GM18517 (cell line): ENCODE data around the gene PCDHB9.
"Not testable (repeated sequence)": the region's sequence is repeated elsewhere in the genome, so short reads cannot be mapped to it uniquely, and the experiment has no call there.

Experiments used
- ATAC-seq: cut with Tn5 transposase; IDR thresholded peaks from one replicate; pipeline ENCODE4 v1.9.1; 2021; ENCODE audit warnings: mild to moderate bottlenecking, moderate library complexity; ENCODE audit not compliant: unreplicated experiment

PCDHB9 gene

GRCh38 chr5:141184117-141184855 is 2.7 kb upstream of the PCDHB9 start:
- not testable (repeated sequence) for ATAC-seq

DNA sequence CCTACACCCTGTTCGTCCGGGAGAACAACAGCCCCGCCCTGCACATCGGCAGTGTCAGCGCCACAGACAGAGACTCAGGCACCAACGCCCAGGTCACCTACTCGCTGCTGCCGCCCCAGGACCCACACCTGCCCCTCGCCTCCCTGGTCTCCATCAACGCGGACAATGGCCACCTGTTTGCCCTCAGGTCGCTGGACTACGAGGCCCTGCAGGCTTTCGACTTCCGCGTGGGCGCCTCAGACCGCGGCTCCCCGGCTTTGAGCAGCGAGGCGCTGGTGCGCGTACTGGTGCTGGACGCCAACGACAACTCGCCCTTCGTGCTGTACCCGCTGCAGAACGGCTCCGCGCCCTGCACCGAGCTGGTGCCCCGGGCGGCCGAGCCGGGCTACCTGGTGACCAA is 1.7 kb downstream of the PCDHB9 start:
- ATAC-seq, result not testable (repeated sequence)

DNA sequence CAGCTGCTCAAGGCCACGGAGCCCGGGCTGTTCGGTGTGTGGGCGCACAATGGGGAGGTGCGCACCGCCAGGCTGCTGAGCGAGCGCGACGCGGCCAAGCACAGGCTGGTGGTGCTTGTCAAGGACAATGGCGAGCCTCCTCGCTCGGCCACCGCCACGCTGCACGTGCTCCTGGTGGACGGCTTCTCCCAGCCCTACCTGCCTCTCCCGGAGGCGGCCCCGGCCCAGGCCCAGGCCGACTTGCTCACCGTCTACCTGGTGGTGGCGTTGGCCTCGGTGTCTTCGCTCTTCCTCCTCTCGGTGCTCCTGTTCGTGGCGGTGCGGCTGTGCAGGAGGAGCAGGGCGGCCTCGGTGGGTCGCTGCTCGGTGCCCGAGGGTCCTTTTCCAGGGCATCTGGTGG is 2.2 kb downstream of the PCDHB9 start:
- not testable (repeated sequence) for ATAC-seq

DNA sequence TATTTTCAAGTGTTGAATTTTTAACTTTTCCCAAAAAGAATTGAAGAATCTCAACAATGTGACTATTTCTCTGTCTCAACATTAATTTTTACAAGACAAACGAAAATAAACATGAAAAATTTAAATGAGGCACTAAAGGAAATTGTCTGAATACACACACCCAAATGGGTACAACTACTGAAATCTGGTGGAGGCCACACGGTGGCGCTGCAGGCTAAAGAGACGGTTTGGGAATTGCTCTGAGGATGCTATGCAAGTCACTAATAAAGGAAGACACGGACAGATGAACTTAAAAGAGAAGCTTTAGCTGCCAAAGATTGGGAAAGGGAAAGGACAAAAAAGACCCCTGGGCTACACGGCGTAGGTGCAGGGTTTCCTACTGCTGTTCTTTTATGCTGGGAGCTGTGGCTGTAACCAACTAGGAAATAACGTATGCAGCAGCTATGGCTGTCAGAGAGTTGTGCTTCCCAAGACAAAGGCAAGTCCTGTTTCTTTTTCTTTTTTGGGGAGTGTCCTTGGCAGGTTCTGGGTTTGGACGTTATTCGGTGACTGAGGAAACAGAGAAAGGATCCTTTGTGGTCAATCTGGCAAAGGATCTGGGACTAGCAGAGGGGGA is 5.3 kb downstream of the PCDHB9 start, which contains the start of gene PCDHB10:
Gene PCDHB10, plus strand, starts transcription at position 244 of the 616 bp plus-strand sequence. Its CDS starts 200 bp downstream, at position 444.
- ATAC-seq, result no peak

DNA sequence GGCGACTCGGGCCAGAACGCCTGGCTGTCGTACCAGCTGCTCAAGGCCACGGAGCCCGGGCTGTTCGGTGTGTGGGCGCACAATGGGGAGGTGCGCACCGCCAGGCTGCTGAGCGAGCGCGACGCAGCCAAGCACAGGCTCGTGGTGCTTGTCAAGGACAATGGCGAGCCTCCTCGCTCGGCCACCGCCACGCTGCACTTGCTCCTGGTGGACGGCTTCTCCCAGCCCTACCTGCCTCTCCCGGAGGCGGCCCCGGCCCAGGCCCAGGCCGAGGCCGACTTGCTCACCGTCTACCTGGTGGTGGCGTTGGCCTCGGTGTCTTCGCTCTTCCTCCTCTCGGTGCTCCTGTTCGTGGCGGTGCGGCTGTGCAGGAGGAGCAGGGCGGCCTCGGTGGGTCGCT is 7.4 kb downstream of the PCDHB9 start:
- not testable (repeated sequence) for ATAC-seq

DNA sequence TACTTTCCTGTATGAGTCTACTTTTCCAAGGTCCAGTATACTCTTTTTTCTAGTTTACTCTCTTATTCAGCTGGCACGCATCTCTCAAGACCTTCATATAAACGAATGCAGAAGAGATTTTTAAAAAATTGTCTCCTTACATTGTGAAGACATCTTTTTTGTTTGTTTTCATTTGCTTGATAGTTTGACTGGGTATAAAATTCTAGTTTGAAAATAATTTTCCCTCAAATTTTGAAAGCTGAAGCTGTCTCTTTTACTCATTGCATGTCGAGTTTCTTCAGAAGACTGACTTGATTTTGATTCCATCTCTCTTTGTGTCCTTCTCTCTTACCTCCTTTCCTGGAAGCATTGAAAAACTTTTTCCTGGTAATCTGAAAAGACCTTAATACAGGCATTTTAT is 9.4 kb downstream of the PCDHB9 start:
- ATAC-seq, result no peak

- ATAC-seq, result no peak
Observed at GRCh38 chr5:141199359-141200235, 12.6 kb downstream of the PCDHB9 start, which contains the start of gene PCDHB11. TSS of gene PCDHB11 (plus strand) at chr5:141199627. CDS start at chr5:141199775, 148 bp downstream.

- not testable (repeated sequence) for ATAC-seq
Observed at GRCh38 chr5:141201126-141201525, 14.2 kb downstream of the PCDHB9 start.

DNA sequence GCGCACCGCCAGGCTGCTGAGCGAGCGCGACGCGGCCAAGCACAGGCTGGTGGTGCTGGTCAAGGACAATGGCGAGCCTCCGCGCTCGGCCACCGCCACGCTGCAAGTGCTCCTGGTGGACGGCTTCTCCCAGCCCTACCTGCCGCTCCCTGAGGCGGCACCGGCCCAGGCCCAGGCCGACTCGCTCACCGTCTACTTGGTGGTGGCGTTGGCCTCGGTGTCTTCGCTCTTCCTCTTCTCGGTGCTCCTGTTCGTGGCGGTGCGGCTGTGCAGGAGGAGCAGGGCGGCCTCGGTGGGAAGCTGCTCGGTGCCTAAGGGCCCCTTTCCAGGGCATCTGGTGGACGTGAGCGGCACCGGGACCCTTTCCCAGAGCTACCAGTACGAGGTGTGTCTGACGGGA is 14.7 kb downstream of the PCDHB9 start:
- not testable (repeated sequence) for ATAC-seq

GRCh38 chr5:141208478-141208877 is 21.5 kb downstream of the PCDHB9 start, which contains the start of gene PCDHB12:
TSS of gene PCDHB12 (plus strand) at chr5:141208719. CDS start at chr5:141208908, 189 bp downstream.
- ATAC-seq, result no peak

- not testable (repeated sequence) for ATAC-seq
Observed at GRCh38 chr5:141210281-141210680, 23.3 kb downstream of the PCDHB9 start.

- ATAC-seq, result not testable (repeated sequence)
Observed at GRCh38 chr5:141210849-141211248, 23.9 kb downstream of the PCDHB9 start.

- ATAC-seq, result not testable (repeated sequence)
Observed at GRCh38 chr5:141213656-141214339, 26.8 kb downstream of the PCDHB9 start, which contains the start of gene PCDHB13. TSS of gene PCDHB13 (plus strand) at chr5:141213919. CDS start at chr5:141214124, 205 bp downstream.

- not testable (repeated sequence) for ATAC-seq
Observed at GRCh38 chr5:141214583-141214982, 27.6 kb downstream of the PCDHB9 start.

- not testable (repeated sequence) for ATAC-seq
Observed at GRCh38 chr5:141215504-141215903, 28.5 kb downstream of the PCDHB9 start.

GRCh38 chr5:141216035-141216434 is 29.1 kb downstream of the PCDHB9 start:
- ATAC-seq, result not testable (repeated sequence)

DNA sequence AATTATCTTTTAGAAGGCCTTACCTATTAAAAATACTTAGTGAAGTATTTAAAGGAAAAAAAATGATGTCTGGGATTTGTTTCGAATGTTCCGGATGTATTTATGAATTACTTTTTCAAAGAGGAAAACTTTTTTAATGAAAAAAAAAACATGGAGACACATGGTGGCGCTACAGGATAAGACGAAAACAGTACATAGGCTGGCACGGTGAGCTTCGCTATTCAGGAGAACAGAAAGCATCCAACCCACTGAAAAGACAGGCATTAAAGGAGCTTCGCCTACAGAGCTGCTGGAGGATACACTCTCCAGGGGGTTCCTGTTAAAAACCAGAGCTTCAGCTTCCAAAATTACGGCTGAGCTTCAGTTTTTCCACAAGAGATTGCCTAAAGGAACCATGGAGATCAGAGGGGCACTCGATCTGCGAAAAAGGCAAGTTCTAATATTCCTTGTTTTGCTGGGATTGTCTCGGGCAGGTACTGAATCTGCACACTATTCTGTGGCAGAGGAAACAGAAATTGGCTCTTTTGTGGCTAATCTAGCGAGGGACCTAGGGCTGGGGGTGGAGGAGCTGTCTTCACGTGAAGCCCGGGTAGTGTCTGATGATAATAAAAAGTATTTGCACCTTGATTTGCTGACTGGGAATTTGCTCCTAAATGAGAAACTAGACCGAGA is 36.3 kb downstream of the PCDHB9 start, which contains the start of gene PCDHB14:
Gene PCDHB14, plus strand, starts transcription at position 232 of the 672 bp plus-strand sequence. Its CDS starts 163 bp downstream, at position 395.
- ATAC-seq, result no peak

GRCh38 chr5:141224844-141225243 is 37.9 kb downstream of the PCDHB9 start:
- ATAC-seq, result not testable (repeated sequence)

GRCh38 chr5:141225421-141225820 is 38.5 kb downstream of the PCDHB9 start:
- ATAC-seq, result not testable (repeated sequence)
